ENCODE data around the gene NDUFA3. TPM values are rescaled to one million over a fixed set of nuclear protein-coding genes. Genes with fewer than 3 reads are reported as not detected.
"Not testable (repeated sequence)": the region's sequence is repeated elsewhere in the genome, so short reads cannot be mapped to it uniquely, and the experiment has no call there.

NDUFA3 gene
- 4.3 and 8.0 TPM in 2 replicates for total RNA-seq

- peak; percentile 94 for DNase-seq (ENCODE audit: low read depth)
These were observed at the start of gene NDUFA3 for GRCh38 chr19:54102421-54103169. Gene NDUFA3 (plus strand): TSS chr19:54102855. CDS start chr19:54102879, 24 bp downstream.

- no peak for DNase-seq (ENCODE audit: low read depth)
These were observed 40.0 kb upstream of the NDUFA3 start for GRCh38 chr19:54062643-54063042.

DNA sequence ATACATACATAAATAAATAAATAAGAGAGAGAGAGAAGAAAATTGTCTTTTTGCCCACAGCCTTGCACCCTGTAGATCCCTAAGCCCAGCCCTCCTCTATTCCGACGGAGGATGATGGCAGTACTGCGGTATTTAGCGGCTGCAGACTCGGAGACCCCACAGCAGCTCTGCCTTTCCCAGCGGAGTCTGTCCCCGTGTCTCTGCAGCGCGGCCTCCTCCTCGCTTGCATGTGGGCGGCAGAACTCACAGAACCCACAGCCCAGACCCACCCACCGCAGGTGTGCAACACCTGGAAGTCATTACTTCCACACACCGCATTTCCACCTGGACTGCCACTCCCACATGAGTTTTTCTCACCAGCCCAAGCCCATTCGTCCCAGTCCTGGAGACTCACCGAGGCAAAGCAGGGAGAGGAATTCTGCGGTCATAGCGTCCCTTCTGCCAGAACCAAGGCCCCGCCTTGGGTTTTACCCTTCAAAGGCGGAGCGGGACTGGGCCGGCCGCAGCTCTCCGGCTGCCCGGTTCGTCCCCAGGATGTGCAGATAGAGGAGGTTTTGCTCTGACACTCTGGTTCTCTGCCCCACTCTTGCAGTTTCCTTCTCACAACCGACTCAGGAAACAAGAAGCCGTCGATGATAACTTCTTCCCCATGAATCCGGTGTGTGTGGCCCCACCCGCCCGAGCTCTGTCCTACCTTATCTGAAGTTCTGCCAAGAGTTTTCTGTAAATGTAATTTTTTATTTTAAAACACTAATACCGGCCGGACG lies 39.1 kb upstream of the NDUFA3 start, which contains the start of gene VSTM1:
Gene VSTM1 (minus strand): TSS at position 548 of the 767 bp plus-strand sequence. CDS start 120 bp downstream, at position 428.
- no peak for DNase-seq (ENCODE audit: low read depth)

DNA sequence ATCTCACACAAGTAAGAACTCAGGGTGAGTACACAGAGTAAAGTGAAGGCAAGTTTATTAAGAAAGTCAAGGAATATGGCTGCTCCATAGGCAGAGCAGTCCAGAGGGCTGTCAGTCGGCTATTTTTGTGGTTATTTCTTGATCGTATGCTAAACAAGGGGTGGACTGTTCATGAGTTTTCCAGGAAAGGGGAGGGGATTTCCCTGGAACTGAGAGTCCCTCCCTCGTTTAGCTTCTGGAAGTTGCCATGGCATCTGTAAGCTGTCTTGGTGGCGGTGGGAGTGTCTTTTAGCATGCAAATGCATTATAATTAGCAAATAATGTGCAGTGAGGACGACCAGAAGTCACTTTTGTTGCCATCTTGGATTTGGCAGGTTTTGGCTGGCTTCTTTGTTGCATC lies 33.2 kb upstream of the NDUFA3 start:
- no peak for DNase-seq (ENCODE audit: low read depth)

GRCh38 chr19:54073829-54074228 lies 28.8 kb upstream of the NDUFA3 start:
- no peak for DNase-seq (ENCODE audit: low read depth)

DNA sequence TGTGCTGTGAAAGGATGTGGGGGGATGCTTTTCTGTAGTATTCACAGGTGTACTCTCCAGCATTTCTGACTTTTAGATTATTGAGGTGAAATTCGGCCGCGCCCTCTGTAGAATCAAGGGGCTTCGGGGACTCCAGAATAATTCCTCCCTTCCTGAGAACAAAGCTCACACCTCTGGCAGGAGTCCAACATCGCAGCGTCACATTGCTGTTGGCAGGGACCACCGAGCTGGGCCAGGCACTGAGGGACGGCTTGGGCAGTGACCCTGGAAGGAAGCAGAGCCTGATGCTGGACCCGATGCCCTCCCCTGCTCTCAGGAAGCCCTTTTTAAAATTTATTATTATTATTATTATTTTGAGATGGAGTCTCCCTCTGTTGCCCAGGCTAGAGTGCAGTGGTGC lies 27.8 kb upstream of the NDUFA3 start:
- DNase-seq (ENCODE audit: low read depth): no peak

DNA sequence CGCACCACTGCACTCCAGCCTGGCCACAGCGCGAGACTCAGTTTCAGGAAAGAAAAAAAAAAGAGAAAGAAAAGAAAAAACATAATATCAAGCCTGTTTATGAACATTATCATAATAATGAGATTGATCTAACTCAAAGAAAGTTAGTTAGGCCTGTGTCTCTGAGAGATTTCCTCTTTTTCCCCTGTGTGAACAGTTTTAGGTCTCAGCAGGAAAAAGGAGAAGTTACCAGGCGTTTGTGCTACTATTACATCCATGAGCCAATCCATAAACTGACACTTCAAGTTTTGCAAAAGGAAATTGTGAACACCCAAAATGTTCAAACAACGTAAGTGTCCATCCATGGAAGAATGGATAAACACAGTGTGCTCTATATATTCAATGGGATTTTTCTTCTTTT lies 25.3 kb upstream of the NDUFA3 start:
- no peak for DNase-seq (ENCODE audit: low read depth)

DNA sequence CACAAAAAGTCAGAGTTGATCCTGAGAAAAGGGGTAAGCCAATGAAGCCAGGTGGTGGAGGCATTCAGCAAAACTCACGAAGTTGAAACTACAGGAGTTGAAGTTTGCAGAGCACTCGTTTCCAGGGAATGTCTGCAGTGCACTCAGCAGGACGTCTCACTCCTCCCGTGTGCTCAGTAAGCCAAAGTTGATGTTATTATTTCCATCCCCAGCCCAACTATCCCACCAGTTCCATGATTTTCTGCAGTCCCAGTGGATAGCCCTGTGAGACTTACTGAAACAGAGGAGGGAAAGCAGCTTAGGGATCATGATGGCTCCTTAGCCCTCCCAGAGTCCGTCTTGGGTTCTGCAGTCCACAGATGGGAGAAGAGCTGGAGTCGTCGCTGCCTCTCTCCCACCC lies 21.6 kb upstream of the NDUFA3 start, which contains the start of gene TARM1:
Gene TARM1 (minus strand): TSS at position 334 of the 400 bp plus-strand sequence. CDS start 25 bp downstream, at position 309.
- no peak for DNase-seq (ENCODE audit: low read depth)

- DNase-seq (ENCODE audit: low read depth): no peak
These were observed 18.2 kb upstream of the NDUFA3 start for GRCh38 chr19:54084410-54084809.

DNA sequence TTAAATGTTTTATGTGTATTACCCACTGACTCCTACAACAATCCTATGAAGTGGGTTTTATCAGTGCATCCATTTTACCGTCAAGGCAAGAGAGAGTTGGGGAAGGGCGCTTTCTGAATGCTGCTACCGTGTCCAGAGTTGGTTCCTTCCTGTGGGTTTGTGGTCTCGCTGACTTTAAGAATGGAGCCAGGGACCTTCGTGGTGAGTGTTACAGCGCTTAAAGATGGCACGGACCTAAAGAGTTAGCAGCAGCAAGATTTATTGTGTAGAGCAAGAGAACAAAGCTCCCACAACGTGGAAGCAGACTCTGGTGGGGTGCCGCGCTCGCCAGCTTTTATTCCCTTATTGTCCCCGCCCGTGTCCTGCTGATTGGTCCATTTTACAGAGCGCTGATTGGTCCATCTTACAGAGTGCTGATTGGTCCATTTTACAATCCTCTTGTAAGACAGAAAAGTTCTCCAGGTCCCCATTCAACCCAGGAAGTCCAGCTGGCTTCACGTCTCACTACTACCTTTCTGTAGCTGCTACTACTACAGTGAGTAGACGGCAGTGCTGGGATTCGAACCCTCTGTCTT lies 8.1 kb upstream of the NDUFA3 start:
- DNase-seq (ENCODE audit: low read depth): no peak

DNA sequence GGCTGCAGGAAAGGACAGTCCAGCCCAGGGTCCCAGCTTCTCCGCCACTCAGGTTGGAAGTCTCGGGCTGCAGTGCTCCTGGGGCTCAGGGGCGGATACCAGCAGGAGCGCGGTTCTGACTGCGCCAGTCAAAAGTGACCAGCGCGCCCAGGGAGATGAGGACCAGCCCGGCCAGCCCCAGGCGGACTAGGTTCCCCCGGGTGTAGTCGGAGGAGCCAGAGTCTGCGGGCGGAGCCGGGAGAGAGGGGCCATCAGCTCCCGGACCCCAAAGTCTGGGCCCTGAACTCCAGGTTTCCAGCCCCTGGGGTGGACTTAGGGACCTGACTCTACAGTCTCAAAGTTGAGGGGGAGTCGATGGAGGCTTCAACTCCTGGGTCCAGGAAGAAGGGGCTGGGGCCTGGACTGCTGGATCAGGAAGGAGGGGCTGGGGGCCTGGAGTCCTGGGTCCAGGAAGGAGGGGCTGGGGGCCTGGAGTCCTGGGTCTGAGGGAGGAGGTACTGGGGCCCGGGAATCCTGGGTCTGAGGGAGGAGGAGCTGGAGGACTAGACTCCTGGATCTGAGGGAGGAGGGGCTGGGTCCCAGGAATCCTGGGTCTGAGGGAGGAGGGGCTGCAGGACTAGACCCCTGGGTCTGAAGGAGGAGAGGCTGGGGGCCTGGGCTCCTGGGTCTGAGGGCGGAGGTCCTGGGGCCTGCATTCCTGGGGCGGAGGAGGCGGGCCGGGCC lies 7.4 kb upstream of the NDUFA3 start:
- no peak for DNase-seq (ENCODE audit: low read depth)

DNA sequence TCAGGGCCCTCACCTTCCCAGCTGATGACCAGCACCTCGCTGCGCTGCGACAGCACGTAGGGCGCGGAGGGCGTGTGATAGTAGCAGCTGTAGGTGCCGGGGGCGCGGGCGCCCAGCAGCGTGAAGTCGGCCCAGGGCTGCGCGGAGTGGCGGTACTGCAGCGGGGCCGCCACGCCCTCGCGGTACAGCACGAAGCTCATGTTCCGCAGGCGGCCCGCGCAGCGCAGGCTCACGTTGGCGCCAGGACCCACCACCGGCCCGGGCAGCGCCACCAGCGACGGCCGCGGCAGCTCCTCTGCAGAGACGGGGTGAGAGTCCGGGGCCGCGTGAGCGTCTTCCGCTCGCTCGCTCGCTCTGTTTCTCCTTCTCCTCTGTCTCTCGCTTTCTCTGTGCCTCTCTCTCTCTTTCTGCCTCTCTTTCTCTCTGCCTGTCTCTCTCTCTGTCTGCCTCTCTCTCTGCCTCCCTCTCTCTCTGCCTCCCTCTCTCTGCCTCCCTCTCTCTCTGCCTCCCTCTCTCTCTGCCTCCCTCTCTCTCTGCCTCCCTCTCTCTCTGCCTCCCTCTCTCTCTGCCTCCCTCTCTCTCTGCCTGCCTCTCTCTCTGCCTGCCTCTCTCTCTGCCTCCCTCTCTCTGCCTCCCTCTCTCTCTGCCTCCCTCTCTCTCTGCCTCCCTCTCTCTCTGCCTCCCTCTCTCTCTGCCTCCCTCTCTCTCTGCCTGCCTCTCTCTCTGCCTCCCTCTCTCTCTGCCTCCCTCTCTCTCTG lies 6.6 kb upstream of the NDUFA3 start:
- not testable (repeated sequence) for DNase-seq (ENCODE audit: low read depth)

DNA sequence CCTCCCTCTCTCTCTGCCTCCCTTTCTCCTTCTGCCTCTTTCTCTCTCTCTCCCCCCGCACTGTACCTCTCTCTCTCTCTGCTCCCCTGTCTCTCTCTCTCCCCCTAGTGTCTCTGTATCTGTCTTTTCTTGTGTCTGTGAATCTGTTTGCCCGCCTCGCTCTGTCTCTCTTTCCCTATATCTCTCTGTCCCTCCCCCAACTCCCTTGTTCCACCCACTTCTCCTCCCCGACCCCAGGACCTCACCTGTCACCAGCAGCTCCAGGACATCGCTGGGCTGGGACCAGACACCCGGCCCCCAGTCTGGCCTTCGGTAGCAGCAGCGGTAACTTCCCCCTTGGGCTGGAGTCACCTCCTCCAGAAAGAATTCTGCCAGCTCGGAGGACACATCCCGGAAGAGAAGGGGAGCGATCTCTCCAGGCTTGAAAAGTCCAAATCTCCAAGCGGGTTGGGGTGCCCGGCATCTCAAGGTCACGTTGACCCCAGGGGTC lies 6.0 kb upstream of the NDUFA3 start:
- peak; percentile 12 for DNase-seq (ENCODE audit: low read depth)

GRCh38 chr19:54099190-54099902 lies 3.3 kb upstream of the NDUFA3 start:
- no peak for DNase-seq (ENCODE audit: low read depth)

DNA sequence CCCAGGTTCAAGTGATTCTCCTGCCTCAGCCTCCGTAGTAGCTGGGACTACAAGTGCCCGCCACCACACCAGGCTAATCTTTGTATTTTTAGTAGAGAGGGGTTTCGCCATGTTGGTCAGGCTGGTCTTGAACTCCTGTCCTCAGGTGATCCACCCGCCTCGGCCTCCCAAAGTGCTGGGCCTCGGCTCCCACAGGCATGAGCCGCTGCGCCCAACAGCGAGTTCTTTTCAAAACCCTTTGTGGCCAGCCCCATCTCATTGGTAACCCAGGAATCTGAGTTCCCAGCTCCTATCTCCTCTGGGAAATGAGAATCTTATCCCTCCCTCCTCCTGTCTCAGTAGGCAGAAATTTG lies 2.8 kb upstream of the NDUFA3 start:
- not testable (repeated sequence) for DNase-seq (ENCODE audit: low read depth)

DNA sequence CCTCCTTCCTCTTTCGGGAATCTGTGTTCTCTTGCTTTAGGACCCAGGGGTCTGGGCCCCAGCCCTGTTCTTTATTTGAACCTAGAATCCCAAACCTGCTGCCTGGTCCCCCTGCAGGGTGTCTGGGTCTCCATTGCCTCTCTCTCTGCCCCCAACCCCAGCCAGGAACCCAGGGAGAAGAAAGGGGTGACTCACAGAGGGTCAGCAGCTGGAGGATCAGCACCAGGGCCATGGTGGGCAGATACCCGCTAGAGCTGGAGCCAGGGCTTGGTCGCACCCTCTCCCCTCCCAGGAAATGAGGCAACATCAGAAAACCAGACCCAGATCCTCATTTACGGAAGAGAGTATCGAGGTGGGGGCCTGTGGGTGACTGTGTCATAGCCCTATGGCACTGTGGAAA lies 2.1 kb upstream of the NDUFA3 start, which contains the start of gene OSCAR:
Gene OSCAR (minus strand): TSS at position 243 of the 400 bp plus-strand sequence. CDS start 11 bp downstream, at position 232.
- DNase-seq (ENCODE audit: low read depth): no peak

GRCh38 chr19:54104998-54105715 lies 2.5 kb downstream of the NDUFA3 start:
- DNase-seq (ENCODE audit: low read depth): no peak

DNA sequence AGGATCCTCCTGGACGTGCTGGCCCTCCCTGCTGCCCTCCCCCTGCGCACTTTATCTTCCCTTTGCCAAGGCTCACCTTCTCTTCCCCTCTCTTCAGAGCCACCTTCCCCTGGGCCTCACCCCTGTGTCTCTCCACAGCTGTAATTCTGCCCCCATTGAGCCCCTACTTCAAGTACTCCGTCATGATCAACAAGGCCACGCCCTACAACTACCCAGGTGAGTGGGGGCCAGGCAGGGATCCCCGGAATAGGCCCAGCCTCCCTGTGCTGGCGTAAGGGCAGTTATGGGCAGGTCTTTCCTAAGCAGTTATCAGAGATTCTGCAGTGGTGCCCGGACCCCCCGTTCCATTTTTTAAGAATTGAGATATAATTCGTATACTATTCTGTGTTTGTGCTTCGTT lies 3.1 kb downstream of the NDUFA3 start:
- no peak for DNase-seq (ENCODE audit: low read depth)

DNA sequence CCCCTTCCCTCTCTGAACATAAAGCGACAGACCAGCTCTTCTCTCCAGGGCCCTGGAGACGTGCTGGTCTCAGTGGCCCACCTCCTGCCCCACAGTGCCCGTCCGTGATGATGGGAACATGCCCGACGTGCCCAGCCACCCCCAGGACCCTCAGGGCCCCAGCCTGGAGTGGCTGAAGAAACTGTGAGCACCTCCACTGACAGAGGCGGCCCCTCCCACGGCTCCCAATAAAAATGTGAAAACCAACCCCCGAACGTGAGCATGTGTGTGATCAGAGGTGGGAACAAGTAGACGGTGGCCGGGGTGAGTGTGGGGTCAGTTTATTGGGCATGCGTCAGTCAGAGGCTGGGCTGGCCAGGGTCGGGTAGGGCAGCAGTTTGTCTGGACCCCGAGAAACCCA lies 4.1 kb downstream of the NDUFA3 start:
- no peak for DNase-seq (ENCODE audit: low read depth)
